GM20431 (cell line): ENCODE results near the gene APOLD1.
"Not testable (repeated sequence)": the region's sequence is repeated elsewhere in the genome, so short reads cannot be mapped to it uniquely, and the experiment has no call there.

Experiments
- in situ Hi-C: fragments of 300-500 bp; cut with MseI, MboI; formaldehyde crosslinking; loops from one replicate; pipeline ENCODE4 v1.15.0; 2020; ENCODE audit warnings: low sequenced_read_pairs; ENCODE audit not compliant: unreplicated experiment

Gene APOLD1

DNA sequence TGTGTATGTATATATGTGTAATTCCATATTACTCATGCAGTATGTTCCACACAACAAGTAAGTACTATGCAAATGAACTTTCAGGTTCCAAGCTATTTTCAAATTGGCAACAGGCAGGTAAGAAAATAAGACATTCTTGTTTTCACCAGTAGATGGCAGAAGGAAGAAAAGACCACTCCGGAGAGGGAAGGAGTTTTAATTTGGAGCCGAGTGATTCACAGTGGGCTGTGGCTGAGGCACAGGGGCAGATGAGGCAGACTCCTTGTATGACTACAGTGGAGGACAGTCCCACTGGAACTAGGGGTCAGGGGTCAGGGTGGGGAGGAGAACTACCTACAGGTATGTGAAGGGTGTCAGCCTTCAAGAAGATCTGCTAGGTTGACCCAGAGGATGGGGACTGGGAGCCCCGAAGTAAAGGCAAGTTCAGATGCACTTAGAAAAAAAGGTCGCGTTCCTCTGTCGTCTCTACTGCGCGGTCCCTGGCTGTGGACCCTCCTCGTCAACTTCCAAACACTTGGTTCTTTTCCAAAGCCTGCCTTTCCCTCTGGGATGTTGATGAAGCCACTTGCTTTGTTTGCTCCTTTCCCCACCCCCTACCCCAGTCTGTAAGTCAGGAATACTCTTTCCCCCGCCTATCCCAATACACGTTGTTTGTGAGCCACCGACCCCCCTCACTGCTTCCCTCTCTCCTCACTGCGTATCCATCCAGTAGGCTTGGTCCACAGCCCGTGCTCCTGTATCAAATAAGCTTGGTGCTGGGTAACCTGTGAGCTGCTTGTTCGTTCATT is 51.8 kb downstream of the APOLD1 start:
- in situ Hi-C loops = no loop called here

DNA sequence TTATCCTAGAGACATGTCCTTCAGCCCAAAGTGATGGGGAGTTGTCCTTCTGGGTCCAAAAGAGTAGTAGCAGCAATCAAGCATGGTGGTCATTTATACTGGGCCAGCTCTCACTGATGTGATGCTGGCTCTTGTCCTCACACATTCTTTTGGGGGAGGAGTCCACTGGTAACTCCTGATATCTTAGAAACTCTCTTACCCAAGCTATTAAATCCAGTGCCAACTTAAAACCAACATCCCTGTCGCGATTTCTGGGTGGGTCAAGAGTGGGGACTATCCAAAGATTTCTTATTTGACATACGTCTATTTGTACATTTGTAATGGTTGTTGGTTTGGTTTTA is 52.3 kb downstream of the APOLD1 start:
- in situ Hi-C loops = no loop called here

DNA sequence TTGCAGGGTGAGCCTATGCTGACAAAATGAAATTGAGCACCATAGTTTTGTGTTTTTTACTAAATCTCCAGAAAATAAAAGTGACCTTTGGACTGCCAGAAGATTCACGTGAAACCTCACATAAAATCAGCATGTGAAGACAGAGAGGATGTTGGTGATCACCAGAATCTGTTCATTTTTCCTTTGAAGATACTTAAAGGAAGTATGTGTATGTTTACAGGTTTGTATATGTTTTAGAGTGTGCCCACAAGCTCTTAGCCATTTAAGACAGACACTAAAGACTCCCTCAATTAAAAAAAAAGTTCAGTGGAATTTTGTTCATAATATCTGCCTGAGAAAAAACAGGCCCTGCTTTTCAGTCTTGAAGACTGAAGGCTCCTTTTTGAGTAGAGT is 53.5 kb downstream of the APOLD1 start:
- in situ Hi-C loops = no loop called here

DNA sequence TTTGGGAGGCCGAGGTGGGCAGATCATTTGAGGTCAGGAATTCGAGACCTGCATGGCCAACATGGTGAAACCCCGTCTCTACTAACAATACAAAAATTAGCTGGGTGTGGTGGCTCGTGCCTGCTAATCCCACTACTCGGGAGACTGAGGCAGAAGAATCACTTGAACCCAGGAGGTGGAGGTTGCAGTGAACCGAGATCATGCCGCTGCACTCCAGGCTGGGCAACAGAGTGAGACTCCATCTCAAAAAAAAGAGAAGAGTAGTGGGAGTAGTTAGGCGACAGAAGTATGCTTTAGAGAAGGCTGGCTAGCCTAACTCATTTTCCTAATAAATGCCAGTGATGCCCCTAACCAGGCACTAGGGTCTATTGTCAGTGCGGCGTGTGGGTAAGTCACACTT is 54.0 kb downstream of the APOLD1 start:
- in situ Hi-C loops = not testable (repeated sequence)

DNA sequence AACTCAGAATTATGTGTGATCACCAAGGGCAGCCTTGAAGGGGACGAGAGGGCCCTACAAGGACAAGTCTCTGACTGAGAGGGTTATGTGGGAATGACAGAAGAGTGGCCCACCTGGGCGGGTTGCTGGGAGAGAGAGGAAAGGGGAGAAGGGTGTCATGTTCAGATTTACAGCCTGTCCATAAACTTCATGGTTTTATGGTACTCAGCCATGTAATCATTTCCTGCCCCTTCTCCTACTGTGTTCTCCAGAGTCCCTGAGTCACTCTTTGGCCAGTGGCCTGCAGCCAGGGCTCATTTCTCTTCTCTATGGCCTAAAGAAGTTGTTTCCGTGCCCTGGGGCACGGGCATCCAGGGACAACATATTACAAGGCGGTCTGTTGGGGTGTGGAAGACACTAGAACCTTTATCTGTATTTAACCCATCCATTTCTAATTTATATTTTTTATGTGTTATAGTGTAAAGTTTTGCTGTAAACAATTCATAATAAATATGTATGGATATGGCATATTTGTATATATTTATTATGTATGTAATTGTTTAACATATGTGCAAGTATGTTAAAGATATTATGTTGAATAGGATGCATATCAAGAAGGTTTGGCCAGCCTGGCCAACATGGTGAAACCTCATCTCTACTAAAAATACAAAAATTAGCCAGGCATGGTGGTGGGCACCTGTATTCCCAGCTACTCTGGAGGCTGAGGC is 54.6 kb downstream of the APOLD1 start:
- in situ Hi-C loops = no loop called here

DNA sequence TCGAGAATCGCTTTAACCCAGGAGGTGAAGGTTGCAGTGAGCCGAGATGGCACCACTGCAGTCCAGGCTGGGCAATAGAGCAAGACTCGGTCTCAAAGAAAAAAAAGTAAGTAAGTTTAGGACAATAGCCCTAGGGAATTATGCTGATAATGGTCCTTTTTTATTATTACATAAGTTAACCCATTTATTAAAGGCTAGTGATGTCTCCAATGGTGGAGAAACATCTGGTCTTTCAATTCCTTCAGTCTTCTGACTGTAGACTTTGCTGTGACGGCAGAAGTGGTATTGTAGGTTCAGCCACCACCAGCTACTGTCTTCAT is 55.1 kb downstream of the APOLD1 start:
- in situ Hi-C loops = no loop called here
